ENCODE data around the gene CACNA1B. TPM values are rescaled to one million over a fixed set of nuclear protein-coding genes. Genes with fewer than 3 reads are reported as not detected.

CACNA1B gene
- total RNA-seq, 2 experiments from 2014 or later, result not detected

DNA sequence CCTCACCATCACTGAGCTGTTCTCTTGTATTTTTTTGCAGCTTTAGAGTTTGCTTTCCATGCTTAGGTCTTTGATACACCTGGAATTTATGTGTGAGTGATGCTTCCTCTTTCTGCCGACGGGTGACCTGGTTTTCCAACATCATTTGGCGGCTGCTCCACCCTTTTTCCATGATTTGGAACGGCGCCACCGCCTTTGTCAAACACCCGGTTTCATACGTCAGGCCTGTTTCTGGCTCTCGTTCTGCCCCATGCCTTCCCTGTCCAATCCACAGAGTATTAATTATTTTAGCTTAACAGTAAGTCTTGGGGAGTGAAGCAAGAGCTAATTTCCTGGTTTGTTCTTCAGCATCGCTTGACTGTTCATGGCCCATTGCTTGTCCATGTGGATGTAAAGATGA, 30.2 kb downstream of the CACNA1B start:
- H3K27ac Mint-ChIP-seq, result no peak overlapping the region
- peaks cover 4% of the 10 kb centered on the region for H3K27me3 Mint-ChIP-seq
- CTCF ChIA-PET, result no interaction called here

DNA sequence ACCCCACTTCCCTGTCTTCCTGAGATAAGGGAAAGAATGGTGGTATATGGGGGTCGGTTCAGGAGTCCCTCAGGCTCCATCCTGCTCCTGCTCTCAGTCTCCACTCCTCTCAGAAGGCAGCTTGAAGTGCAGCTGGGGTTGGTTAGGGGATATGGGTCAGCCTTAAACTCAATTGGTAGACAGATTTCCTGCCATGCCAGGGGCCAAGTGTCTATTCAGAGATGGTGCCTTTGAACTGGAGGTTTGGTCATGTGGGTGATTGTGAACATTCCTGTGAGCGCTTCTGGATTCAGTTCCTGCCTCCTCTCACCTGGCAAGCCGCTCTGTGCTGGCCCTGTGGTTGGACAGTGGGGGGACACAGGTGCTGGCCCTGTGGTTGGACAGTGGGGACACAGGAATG, 35.1 kb downstream of the CACNA1B start:
- DNase-seq, result no peak
- POLR2A ChIA-PET, result no interaction called here
- Mint-ChIP-seq H3K4me3 (no peak overlapping the region), H3K4me1 (no peaks in the 10 kb centered on the region), H3K36me3 (ENCODE audit: low read depth) (no peaks in the 10 kb centered on the region), H3K27me3 (no peaks in the 10 kb centered on the region), H3K27ac (no peak overlapping the region), H3K9me3 (no peaks in the 10 kb centered on the region)
- CTCF ChIA-PET, result no interaction called here

More for the DNA sequence above, 30.2 kb downstream of the CACNA1B start:
- Mint-ChIP-seq H3K4me3 (no peak overlapping the region), H3K36me3 (ENCODE audit: low read depth) (no peaks in the 10 kb centered on the region), H3K9me3 (no peaks in the 10 kb centered on the region), H3K4me1 (no peaks in the 10 kb centered on the region)
- POLR2A ChIA-PET, result no interaction called here
- no peak for DNase-seq

DNA sequence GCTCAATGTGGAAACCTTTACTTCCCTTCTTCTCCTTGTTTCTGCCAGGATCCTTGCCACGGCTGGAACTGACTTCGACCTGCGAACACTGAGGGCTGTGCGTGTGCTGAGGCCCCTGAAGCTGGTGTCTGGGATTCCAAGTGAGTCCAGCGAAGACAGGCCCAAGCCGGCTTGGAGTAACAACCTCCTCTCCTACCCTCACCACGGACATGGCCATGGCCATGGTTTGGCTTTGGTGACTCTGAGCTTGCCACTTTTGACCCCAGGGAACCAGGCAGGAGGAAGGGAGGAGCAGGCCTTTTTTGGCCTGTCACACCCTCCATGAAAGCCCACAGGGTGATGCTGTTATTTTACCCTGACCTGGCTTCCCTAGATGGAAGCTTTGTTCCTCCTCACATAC, 35.5 kb downstream of the CACNA1B start:
- H3K9me3 Mint-ChIP-seq, result no peaks in the 10 kb centered on the region
- no peak overlapping the region for H3K4me3 Mint-ChIP-seq
- POLR2A ChIA-PET, result no interaction called here
- CTCF ChIA-PET, result no interaction called here
- no peak for DNase-seq
- H3K4me1 Mint-ChIP-seq, result no peaks in the 10 kb centered on the region
- H3K27me3 Mint-ChIP-seq, result no peaks in the 10 kb centered on the region
- H3K27ac Mint-ChIP-seq, result no peak overlapping the region
- H3K36me3 Mint-ChIP-seq (ENCODE audit: low read depth), result no peaks in the 10 kb centered on the region

DNA sequence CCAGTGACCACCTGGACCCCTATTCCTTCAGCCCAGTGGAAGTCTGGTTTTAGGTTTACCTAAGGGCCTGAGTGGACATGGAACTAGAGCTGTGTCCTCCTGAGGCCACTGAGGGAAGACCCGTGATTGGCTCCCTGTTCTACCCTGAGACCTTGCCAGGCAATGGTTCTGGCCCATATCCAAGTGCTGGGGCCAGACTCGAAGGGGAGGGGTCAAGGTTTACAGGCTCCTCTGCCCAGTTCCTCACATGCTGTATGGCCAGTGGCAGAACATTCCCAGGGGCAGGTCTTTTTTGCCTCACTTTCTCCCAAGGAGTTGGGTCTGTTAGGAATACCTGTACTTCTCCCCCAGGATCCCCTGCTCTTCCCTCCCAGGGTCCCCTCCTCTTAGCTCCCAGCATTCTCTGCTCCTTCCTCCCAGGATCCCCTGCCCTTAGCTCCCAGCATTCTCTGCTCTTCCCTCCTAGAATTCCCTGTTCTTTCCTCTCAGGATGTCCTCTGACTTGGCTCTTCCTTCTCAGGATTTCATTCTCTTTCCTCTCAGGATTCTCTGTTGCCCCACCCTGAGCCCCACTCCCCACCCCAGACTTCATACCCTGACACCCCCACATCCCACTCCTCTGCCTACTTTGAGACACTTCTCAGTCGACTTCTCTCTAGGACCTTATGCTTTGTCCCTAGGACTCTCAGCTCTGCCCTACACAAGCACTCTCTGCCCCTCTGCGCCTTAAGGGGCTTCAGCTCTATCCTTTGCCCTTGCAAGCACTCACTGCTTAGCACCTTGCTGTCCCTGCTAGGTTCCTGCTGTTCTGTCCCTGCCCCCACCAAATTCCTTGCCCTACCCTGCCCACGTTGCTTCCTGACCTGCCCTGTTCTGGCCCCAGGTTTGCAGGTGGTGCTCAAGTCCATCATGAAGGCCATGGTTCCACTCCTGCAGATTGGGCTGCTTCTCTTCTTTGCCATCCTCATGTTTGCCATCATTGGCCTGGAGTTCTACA, 36.5 kb downstream of the CACNA1B start:
- H3K36me3 Mint-ChIP-seq (ENCODE audit: low read depth), result no peaks in the 10 kb centered on the region
- no peaks in the 10 kb centered on the region for H3K4me1 Mint-ChIP-seq
- DNase-seq, result no peak
- H3K27me3 Mint-ChIP-seq, result no peaks in the 10 kb centered on the region
- ChIA-PET CTCF (no interaction called here), POLR2A (no interaction called here)
- no peaks in the 10 kb centered on the region for H3K9me3 Mint-ChIP-seq
- H3K27ac Mint-ChIP-seq, result no peak overlapping the region
- no peak overlapping the region for H3K4me3 Mint-ChIP-seq

DNA sequence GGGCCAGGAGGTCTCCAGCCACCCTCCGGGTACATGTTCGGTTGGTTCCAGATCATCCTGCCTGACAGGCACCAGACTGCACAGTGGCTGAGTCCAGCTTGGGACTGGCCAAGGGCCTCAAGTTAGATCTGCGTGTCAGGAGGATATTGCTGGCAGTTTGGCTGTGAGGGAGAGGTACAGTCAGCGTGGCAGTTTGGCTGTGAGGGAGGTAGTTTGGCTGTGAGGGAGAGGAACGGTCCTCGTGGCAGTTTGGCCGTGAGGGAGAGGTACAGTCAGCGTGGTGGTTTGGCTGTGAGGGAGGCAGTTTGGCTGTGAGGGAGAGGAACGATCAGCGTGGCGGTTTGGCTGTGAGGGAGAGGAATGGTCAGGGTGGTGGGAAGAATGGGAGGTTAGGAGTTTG, 39.0 kb downstream of the CACNA1B start:
- ChIA-PET CTCF (no interaction called here), POLR2A (no interaction called here)
- no peak for DNase-seq
- Mint-ChIP-seq H3K9me3 (no peaks in the 10 kb centered on the region), H3K4me1 (no peaks in the 10 kb centered on the region), H3K27me3 (no peaks in the 10 kb centered on the region), H3K4me3 (no peak overlapping the region), H3K27ac (no peak overlapping the region), H3K36me3 (ENCODE audit: low read depth) (no peaks in the 10 kb centered on the region)

DNA sequence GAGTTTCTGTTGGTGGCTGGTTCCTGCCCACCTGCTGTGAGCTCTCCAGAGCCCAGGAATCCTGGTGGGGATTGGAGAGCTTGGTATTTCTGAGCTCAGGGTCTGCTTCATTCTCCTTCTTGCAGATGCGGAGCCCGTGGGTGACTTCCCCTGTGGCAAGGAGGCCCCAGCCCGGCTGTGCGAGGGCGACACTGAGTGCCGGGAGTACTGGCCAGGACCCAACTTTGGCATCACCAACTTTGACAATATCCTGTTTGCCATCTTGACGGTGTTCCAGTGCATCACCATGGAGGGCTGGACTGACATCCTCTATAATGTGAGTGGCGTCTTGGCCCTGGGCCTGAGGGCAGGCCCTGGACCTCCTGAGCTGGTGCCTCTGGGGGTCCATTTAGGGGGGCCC, 39.5 kb downstream of the CACNA1B start:
- Mint-ChIP-seq H3K36me3 (ENCODE audit: low read depth) (no peaks in the 10 kb centered on the region), H3K4me1 (no peaks in the 10 kb centered on the region), H3K9me3 (no peaks in the 10 kb centered on the region), H3K27me3 (no peaks in the 10 kb centered on the region), H3K27ac (no peak overlapping the region), H3K4me3 (no peak overlapping the region)
- ChIA-PET POLR2A (no interaction called here), CTCF (no interaction called here)
- no peak for DNase-seq

DNA sequence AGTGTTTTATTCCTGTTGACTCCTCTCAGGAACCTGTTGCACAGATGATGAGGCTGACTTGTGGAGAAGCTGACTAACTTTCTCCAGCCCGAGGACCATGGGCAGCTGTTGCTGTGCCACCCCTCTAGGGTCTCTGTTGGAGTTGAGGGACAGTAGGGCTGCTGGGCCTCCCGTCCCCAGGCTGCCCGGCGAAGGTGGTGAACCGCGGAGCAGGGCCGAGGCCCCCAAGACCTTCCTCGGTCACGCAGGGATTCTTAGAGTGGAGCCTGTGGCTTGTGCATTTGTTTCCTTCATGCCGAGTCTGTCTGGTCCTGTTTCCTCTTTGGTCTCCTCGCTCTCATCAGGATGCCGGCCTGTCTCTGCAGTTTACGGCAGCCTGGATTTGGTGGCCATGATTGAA, 40.2 kb downstream of the CACNA1B start:
- no peaks in the 10 kb centered on the region for H3K36me3 Mint-ChIP-seq (ENCODE audit: low read depth)
- POLR2A ChIA-PET, result no interaction called here
- DNase-seq, result no peak
- CTCF ChIA-PET, result no interaction called here
- no peaks in the 10 kb centered on the region for H3K4me1 Mint-ChIP-seq
- no peaks in the 10 kb centered on the region for H3K27me3 Mint-ChIP-seq
- H3K9me3 Mint-ChIP-seq, result no peaks in the 10 kb centered on the region
- H3K27ac Mint-ChIP-seq, result no peak overlapping the region
- H3K4me3 Mint-ChIP-seq, result no peak overlapping the region

DNA sequence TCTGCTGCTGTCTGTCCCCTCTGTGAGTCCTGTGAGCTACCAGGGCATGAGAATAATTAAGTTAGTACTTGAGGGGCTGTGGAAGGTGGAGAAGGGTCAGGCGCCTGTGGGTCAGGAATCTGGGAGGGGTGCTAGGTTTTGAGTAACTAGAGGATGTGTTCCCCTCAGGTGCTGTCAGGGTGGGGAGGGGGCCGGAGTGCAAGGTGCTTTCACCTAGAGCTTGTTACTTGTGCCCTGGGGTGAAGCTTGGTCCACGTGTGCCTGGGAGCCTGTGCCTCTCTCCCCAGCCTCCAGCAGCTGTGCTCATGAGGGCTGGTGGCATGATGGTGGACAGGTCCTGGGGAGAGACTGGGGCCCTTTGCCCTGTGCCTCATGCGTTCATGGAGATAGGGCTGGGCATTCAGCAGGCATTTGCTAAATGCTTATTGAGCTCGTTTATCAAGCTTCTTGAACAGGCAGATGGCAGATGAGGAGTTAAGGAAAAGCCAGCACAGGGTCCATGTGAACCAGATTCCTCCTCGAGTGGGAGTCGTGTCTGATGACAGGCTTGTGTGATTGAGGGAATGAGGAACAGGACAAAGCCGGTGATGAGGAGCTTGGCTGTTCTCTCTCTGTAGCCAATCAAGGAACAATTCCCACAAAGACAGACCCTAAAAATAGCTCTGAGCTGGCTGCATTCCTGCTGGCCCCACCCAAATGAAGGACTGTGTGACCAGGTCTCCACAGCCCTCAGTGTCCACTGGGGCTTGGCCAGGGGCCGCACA, 40.9 kb downstream of the CACNA1B start:
- CTCF ChIA-PET, result no interaction called here
- Mint-ChIP-seq H3K4me3 (no peak overlapping the region), H3K36me3 (ENCODE audit: low read depth) (no peaks in the 10 kb centered on the region), H3K27me3 (no peaks in the 10 kb centered on the region), H3K9me3 (no peaks in the 10 kb centered on the region), H3K4me1 (no peaks in the 10 kb centered on the region), H3K27ac (no peak overlapping the region)
- no peak for DNase-seq
- POLR2A ChIA-PET, result no interaction called here

DNA sequence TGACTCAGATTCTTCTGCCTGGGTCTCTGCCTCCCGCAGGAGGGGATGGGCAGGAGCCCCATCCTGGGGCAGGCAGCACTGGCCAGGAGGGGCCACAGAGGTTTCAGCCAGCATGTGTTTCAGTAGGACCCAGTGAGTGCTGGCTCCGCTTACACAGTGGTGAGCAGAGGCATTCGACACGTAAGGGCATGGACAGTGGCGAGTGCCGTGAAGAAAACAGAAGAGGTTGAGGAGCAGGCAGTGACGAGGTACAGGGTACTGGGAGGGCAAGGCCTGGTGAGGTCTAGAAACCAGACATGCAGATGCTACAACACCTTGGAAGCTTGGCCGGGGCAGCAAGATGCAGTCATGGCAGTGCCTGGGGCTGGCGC, 41.5 kb downstream of the CACNA1B start:
- ChIA-PET CTCF (no interaction called here), POLR2A (no interaction called here)
- H3K4me3 Mint-ChIP-seq, result no peak overlapping the region
- H3K27me3 Mint-ChIP-seq, result no peaks in the 10 kb centered on the region
- no peaks in the 10 kb centered on the region for H3K36me3 Mint-ChIP-seq (ENCODE audit: low read depth)
- no peak overlapping the region for H3K27ac Mint-ChIP-seq
- H3K4me1 Mint-ChIP-seq, result no peaks in the 10 kb centered on the region
- no peaks in the 10 kb centered on the region for H3K9me3 Mint-ChIP-seq
- DNase-seq, result no peak

DNA sequence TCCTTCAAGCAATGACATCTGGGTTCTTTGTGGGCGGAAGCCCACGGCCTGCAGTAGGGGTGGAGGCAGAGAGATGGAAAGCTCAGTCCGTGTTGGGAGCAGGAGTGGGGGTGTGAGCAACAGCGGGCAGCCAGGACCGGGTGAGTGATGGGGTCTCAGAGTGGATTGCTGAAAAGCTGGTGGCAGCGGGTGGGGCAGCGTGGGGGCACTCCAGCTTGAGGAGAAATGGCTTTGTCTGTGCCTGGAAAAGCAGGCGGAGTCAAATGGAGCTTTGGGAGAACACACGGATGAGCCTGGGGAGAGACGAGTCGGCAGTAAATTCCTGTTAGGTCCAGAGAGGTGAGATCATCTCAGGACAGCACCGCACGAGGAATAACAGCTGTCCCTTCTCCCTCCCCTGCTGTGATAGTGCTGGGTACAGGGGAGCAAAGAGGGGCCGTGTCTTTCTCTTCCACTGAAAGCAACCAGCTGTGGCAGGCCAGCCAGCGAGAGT, 42.1 kb downstream of the CACNA1B start:
- no peaks in the 10 kb centered on the region for H3K9me3 Mint-ChIP-seq
- ChIA-PET CTCF (no interaction called here), POLR2A (no interaction called here)
- H3K27me3 Mint-ChIP-seq, result peaks cover 2% of the 10 kb centered on the region
- no peak overlapping the region for H3K4me3 Mint-ChIP-seq
- H3K36me3 Mint-ChIP-seq (ENCODE audit: low read depth), result no peaks in the 10 kb centered on the region
- no peaks in the 10 kb centered on the region for H3K4me1 Mint-ChIP-seq
- no peak for DNase-seq
- H3K27ac Mint-ChIP-seq, result no peak overlapping the region

DNA sequence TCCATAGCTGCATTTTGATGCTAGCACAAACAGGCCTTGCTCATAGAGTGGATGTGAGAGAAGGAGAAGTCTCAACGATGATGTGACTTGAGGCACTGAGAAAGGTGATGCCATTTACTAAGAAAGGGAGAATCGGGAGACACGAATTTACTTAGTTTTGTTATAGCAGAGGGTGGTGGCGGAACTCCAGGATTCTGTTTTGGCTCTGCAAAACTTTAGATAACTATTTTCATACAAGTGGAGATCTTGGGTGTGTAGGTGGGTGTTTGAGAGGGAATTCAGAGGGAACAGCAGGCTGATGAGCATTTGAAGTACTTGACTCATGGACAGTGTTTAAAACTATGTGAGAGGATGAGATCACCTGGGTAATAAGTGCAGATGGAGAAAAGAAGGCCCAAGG, 43.2 kb downstream of the CACNA1B start:
- POLR2A ChIA-PET, result no interaction called here
- H3K36me3 Mint-ChIP-seq (ENCODE audit: low read depth), result no peaks in the 10 kb centered on the region
- CTCF ChIA-PET, result no interaction called here
- no peak for DNase-seq
- H3K27me3 Mint-ChIP-seq, result peaks cover 2% of the 10 kb centered on the region
- no peaks in the 10 kb centered on the region for H3K9me3 Mint-ChIP-seq
- no peak overlapping the region for H3K4me3 Mint-ChIP-seq
- H3K4me1 Mint-ChIP-seq, result no peaks in the 10 kb centered on the region
- H3K27ac Mint-ChIP-seq, result no peak overlapping the region

DNA sequence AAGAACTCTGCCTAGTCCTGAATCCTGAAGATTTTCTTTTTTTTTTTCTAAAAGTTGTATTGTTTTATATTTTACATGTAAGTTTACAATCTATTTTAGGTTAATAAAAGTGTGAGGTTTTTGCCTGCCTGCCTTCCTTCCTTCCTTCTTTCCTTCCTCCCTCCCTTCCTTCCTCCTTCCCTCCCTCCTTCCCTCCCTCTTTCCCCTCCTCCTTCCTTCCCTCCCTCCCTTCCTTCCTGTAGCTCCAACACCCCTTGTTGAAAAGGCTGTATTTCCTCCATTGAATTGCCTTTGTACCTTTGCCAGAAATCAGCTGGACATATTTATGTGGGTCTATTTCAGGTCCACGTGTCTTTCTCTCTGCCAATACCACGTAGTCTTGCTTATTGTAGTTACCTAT, 46.6 kb downstream of the CACNA1B start:
- H3K27me3 Mint-ChIP-seq, result peaks cover 5% of the 10 kb centered on the region
- DNase-seq, result no peak
- H3K4me1 Mint-ChIP-seq, result no peaks in the 10 kb centered on the region
- H3K36me3 Mint-ChIP-seq (ENCODE audit: low read depth), result no peaks in the 10 kb centered on the region
- CTCF ChIA-PET, result no interaction called here
- peaks cover 3% of the 10 kb centered on the region for H3K9me3 Mint-ChIP-seq
- H3K27ac Mint-ChIP-seq, result no peak overlapping the region
- H3K4me3 Mint-ChIP-seq, result no peak overlapping the region
- POLR2A ChIA-PET, result no interaction called here

DNA sequence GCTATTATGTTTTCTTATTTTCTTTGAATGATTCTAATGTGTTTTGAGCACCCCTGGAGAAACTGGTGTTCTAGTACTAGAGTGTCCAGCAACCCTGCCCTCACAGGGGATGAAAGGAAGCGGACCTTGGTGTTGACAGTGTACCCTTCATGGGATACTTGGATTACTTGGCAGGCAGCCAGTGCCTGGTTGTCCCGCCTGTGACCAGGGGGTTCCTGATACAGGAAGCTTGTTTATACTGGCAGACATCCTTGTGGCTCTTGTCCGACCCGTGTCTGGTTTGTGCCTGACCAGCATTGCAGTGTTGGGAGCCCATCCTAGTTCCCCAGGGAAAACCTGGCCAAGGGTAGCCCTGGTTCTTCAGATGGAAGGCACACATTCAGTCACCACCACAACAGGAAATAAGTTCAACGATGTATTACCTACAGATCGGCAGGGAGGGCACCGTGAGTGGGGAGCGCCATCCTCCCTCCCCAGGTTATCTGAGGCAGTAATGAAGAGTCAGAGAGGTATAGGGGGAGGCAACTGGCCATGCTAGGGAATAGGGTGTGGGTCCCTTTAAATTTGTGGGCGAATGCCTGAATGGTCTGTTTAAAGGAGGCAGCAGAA, 47.3 kb downstream of the CACNA1B start:
- CTCF ChIA-PET, result no interaction called here
- Mint-ChIP-seq H3K9me3 (peaks cover 3% of the 10 kb centered on the region), H3K36me3 (ENCODE audit: low read depth) (no peaks in the 10 kb centered on the region), H3K4me3 (no peak overlapping the region), H3K4me1 (no peaks in the 10 kb centered on the region), H3K27me3 (peaks cover 5% of the 10 kb centered on the region), H3K27ac (no peak overlapping the region)
- POLR2A ChIA-PET, result no interaction called here
- DNase-seq, result no peak
